Keratinocyte (primary cell): ENCODE data around the gene TFCP2L1.

Experiments used
- EZH2 ChIP-seq: IDR thresholded peaks from one replicate; pipeline ENCODE4 v1.6.1; 2012; ENCODE audit warnings: inconsistent platforms, mild to moderate bottlenecking, low read length, moderate library complexity
- TF ChIP-seq, protein P1 (sequence below), 3 experiments: IDR thresholded peaks in 1 of 3; conservative IDR thresholded peaks in 1 of 3; optimal IDR thresholded peaks in 1 of 3; 2 replicates in 2 of 3; 3 replicates in 1 of 3; pipeline versions ENCODE3 to v1.5.1; 2011; ENCODE audit warnings: low read length in 3 of 3, mild to moderate bottlenecking in 3 of 3, moderate library complexity in 2 of 3, control low read depth in 1 of 3, inconsistent platforms in 1 of 3; ENCODE audit not compliant: insufficient read depth in 2 of 3; ENCODE audit errors: extremely low read depth in 1 of 3

DNA sequence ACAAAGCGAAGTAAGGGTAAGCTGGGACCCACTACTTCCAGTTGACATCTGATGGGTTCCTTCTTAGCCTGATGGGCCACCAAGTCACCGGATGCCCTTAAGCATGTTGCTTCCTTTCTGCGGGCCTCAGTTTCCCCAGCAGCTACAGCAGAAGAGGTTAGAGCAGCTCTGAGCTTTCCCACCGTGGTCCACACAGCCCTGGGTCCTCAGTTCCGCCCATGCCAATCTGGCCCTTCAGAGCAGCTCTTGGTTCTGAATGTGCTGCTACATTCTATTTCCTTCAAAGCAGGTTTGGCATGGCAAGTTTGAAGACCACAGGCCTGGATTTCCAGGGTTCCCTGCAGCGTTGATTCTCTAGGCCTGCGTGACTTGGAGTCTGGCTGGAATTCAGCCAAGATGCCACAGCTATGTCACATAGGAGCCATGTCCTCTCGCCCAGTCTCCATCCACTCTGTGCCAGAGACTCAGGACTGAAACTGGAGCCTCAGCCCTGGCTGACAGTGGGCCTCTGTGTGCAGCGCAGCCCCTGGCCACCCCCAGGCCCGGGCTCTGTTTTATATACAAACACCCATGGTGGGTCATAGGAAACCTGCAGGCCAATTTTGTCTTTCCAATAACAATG, 79.6 kb downstream of the TFCP2L1 start:
- TF ChIP-seq, protein P1, sequence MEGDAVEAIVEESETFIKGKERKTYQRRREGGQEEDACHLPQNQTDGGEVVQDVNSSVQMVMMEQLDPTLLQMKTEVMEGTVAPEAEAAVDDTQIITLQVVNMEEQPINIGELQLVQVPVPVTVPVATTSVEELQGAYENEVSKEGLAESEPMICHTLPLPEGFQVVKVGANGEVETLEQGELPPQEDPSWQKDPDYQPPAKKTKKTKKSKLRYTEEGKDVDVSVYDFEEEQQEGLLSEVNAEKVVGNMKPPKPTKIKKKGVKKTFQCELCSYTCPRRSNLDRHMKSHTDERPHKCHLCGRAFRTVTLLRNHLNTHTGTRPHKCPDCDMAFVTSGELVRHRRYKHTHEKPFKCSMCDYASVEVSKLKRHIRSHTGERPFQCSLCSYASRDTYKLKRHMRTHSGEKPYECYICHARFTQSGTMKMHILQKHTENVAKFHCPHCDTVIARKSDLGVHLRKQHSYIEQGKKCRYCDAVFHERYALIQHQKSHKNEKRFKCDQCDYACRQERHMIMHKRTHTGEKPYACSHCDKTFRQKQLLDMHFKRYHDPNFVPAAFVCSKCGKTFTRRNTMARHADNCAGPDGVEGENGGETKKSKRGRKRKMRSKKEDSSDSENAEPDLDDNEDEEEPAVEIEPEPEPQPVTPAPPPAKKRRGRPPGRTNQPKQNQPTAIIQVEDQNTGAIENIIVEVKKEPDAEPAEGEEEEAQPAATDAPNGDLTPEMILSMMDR (optimal IDR thresholded peaks at IDR 0.05 in 1 of 3, IDR thresholded peaks at IDR 0.05 in 1 of 3, conservative IDR thresholded peaks at IDR 0.05 in 1 of 3; ENCODE audit: extremely low read depth in 1 of 3, insufficient read depth in 2 of 3, low read length in 3 of 3), result no peak
- TF ChIP-seq EZH2, result no peak
